T1000 (cell line): ENCODE results near the gene SLC44A1.

Experiments
- DNase-seq: peaks from one replicate; lab custom pipeline; 2025; ENCODE audit warnings: mixed read lengths; lab: John Stamatoyannopoulos, UW

The SLC44A1 gene

GRCh38 chr9:105302728-105303127 lies 58.3 kb downstream of the SLC44A1 start:
- DNase-seq: no peak

GRCh38 chr9:105305856-105306255 lies 61.4 kb downstream of the SLC44A1 start:
- DNase-seq: no peak

GRCh38 chr9:105306351-105307140 lies 62.1 kb downstream of the SLC44A1 start:
- DNase-seq: no peak

GRCh38 chr9:105307591-105308130 lies 63.2 kb downstream of the SLC44A1 start:
- DNase-seq: no peak

GRCh38 chr9:105308461-105309341 lies 64.2 kb downstream of the SLC44A1 start:
- no peak for DNase-seq

GRCh38 chr9:105309531-105309931 lies 65.1 kb downstream of the SLC44A1 start:
- no peak for DNase-seq

- no peak for DNase-seq
Observed at GRCh38 chr9:105311306-105311705, 66.9 kb downstream of the SLC44A1 start.

GRCh38 chr9:105313238-105313637 lies 68.8 kb downstream of the SLC44A1 start:
- DNase-seq: no peak

- no peak for DNase-seq
Observed at GRCh38 chr9:105316703-105317102, 72.3 kb downstream of the SLC44A1 start.

GRCh38 chr9:105318729-105319191 lies 74.3 kb downstream of the SLC44A1 start:
- DNase-seq: no peak

GRCh38 chr9:105319202-105319813 lies 74.9 kb downstream of the SLC44A1 start:
- DNase-seq: no peak

- DNase-seq: no peak
Observed at GRCh38 chr9:105320568-105320967, 76.1 kb downstream of the SLC44A1 start.

- DNase-seq: no peak
Observed at GRCh38 chr9:105328296-105328695, 83.8 kb downstream of the SLC44A1 start.

GRCh38 chr9:105328872-105329718 lies 84.6 kb downstream of the SLC44A1 start:
- no peak for DNase-seq

GRCh38 chr9:105329719-105330062 lies 85.2 kb downstream of the SLC44A1 start:
- DNase-seq: no peak

GRCh38 chr9:105330201-105330600 lies 85.8 kb downstream of the SLC44A1 start:
- no peak for DNase-seq

- no peak for DNase-seq
Observed at GRCh38 chr9:105330755-105331154, 86.3 kb downstream of the SLC44A1 start.

- no peak for DNase-seq
Observed at GRCh38 chr9:105331160-105331559, 86.7 kb downstream of the SLC44A1 start.

- DNase-seq: no peak
Observed at GRCh38 chr9:105331755-105332154, 87.3 kb downstream of the SLC44A1 start.

- DNase-seq: no peak
Observed at GRCh38 chr9:105332471-105332870, 88.0 kb downstream of the SLC44A1 start.

- no peak for DNase-seq
Observed at GRCh38 chr9:105333076-105333475, 88.6 kb downstream of the SLC44A1 start.
